ENCODE data around the gene ULK4.
"Not testable (repeated sequence)": the region's sequence is repeated elsewhere in the genome, so short reads cannot be mapped to it uniquely, and the experiment has no call there.

The ULK4 gene

DNA sequence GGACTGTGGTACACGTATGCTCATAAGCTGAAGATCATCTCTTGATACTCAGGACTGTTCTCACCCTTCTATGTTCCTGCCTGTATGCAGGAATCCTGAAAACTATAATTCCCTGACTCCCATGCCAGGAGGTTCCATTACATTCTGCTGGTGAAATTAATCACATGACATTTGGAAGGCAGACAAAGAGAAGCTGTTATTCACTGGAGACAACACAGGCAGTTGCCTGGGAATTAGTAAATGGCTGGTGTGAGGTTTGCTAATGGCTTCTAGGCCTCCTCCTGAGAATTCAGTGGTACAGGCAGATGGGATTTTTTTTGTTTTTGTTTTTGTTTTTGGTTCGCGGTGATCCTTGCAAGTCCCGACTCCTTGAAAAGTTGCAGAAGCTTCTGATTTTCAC lies 671.2 kb downstream of the ULK4 start:
- no peaks in the 10 kb centered on the region for H3K4me1 ChIP-seq (ENCODE audit: insufficient read depth, poor library complexity, severe bottlenecking)
- no peak for DNase-seq (ENCODE audit: low spot score)
- H3K9me3 ChIP-seq (ENCODE audit: severe bottlenecking): no peaks in the 10 kb centered on the region
- ATAC-seq (ENCODE audit: low read depth): no peak
- H3K27ac ChIP-seq (ENCODE audit: poor library complexity, severe bottlenecking): no peak overlapping the region
- no peaks in the 10 kb centered on the region for H3K27me3 ChIP-seq (ENCODE audit: insufficient read depth, poor library complexity, severe bottlenecking)
- H3K36me3 ChIP-seq (ENCODE audit: low read depth): no peaks in the 10 kb centered on the region
- H3K4me3 ChIP-seq (ENCODE audit: severe bottlenecking): no peak overlapping the region
- TF ChIP-seq, protein P1, sequence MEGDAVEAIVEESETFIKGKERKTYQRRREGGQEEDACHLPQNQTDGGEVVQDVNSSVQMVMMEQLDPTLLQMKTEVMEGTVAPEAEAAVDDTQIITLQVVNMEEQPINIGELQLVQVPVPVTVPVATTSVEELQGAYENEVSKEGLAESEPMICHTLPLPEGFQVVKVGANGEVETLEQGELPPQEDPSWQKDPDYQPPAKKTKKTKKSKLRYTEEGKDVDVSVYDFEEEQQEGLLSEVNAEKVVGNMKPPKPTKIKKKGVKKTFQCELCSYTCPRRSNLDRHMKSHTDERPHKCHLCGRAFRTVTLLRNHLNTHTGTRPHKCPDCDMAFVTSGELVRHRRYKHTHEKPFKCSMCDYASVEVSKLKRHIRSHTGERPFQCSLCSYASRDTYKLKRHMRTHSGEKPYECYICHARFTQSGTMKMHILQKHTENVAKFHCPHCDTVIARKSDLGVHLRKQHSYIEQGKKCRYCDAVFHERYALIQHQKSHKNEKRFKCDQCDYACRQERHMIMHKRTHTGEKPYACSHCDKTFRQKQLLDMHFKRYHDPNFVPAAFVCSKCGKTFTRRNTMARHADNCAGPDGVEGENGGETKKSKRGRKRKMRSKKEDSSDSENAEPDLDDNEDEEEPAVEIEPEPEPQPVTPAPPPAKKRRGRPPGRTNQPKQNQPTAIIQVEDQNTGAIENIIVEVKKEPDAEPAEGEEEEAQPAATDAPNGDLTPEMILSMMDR (IDR thresholded peaks at IDR 0.05; ENCODE audit: poor library complexity, severe bottlenecking): no peak

- H3K4me3 ChIP-seq (ENCODE audit: severe bottlenecking): no peak overlapping the region
- TF ChIP-seq, protein P1 (IDR thresholded peaks at IDR 0.05; ENCODE audit: poor library complexity, severe bottlenecking): no peak
- H3K9me3 ChIP-seq (ENCODE audit: severe bottlenecking): no peaks in the 10 kb centered on the region
- no peaks in the 10 kb centered on the region for H3K27me3 ChIP-seq (ENCODE audit: insufficient read depth, poor library complexity, severe bottlenecking)
- no peak overlapping the region for H3K27ac ChIP-seq (ENCODE audit: poor library complexity, severe bottlenecking)
- no peaks in the 10 kb centered on the region for H3K4me1 ChIP-seq (ENCODE audit: insufficient read depth, poor library complexity, severe bottlenecking)
- DNase-seq (ENCODE audit: low spot score) (no peak), ATAC-seq (ENCODE audit: low read depth) (no peak)
- no peaks in the 10 kb centered on the region for H3K36me3 ChIP-seq (ENCODE audit: low read depth)
These were observed 671.6 kb downstream of the ULK4 start for GRCh38 chr3:41290306-41290705.

DNA sequence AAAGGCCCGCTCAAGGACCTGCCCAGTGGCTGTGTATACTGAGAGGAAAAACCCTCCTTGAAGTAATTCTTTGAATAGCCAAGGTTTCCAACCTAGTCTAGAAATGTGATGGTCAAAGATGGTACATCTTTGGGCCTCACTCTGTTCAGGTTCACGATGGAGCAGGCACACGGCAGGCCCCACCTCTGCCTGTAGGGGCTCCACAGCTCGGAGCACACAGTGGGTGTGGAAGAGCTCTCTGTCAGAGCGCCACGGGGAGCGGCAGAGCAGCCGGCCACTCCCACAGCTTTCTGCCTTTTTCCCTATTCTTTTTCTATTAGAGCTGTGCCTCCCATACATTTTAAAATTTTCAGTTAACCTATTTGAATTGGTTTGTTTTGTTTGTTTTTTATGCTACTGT lies 673.1 kb downstream of the ULK4 start:
- H3K4me3 ChIP-seq (ENCODE audit: severe bottlenecking): no peak overlapping the region
- TF ChIP-seq, protein P1 (IDR thresholded peaks at IDR 0.05; ENCODE audit: poor library complexity, severe bottlenecking): no peak
- H3K36me3 ChIP-seq (ENCODE audit: low read depth): no peaks in the 10 kb centered on the region
- H3K27ac ChIP-seq (ENCODE audit: poor library complexity, severe bottlenecking): no peak overlapping the region
- ATAC-seq (ENCODE audit: low read depth): no peak
- H3K9me3 ChIP-seq (ENCODE audit: severe bottlenecking): no peaks in the 10 kb centered on the region
- no peaks in the 10 kb centered on the region for H3K4me1 ChIP-seq (ENCODE audit: insufficient read depth, poor library complexity, severe bottlenecking)
- no peaks in the 10 kb centered on the region for H3K27me3 ChIP-seq (ENCODE audit: insufficient read depth, poor library complexity, severe bottlenecking)
- no peak for DNase-seq (ENCODE audit: low spot score)

- ATAC-seq (ENCODE audit: low read depth) (no peak), DNase-seq (ENCODE audit: low spot score) (no peak)
- Histone ChIP-seq H3K27ac (ENCODE audit: poor library complexity, severe bottlenecking) (no peak overlapping the region), H3K9me3 (ENCODE audit: severe bottlenecking) (no peaks in the 10 kb centered on the region), H3K4me1 (ENCODE audit: insufficient read depth, poor library complexity, severe bottlenecking) (no peaks in the 10 kb centered on the region), H3K4me3 (ENCODE audit: severe bottlenecking) (no peak overlapping the region), H3K36me3 (ENCODE audit: low read depth) (no peaks in the 10 kb centered on the region), H3K27me3 (ENCODE audit: insufficient read depth, poor library complexity, severe bottlenecking) (no peaks in the 10 kb centered on the region)
- TF ChIP-seq, protein P1 (IDR thresholded peaks at IDR 0.05; ENCODE audit: poor library complexity, severe bottlenecking): no peak
These were observed 675.6 kb downstream of the ULK4 start for GRCh38 chr3:41286305-41286704.

- not testable (repeated sequence) for ATAC-seq (ENCODE audit: low read depth); H3K27ac ChIP-seq (ENCODE audit: poor library complexity, severe bottlenecking); DNase-seq (ENCODE audit: low spot score); H3K27me3 ChIP-seq (ENCODE audit: insufficient read depth, poor library complexity, severe bottlenecking); H3K36me3 ChIP-seq (ENCODE audit: low read depth); H3K4me3 ChIP-seq (ENCODE audit: severe bottlenecking); H3K4me1 ChIP-seq (ENCODE audit: insufficient read depth, poor library complexity, severe bottlenecking); H3K9me3 ChIP-seq (ENCODE audit: severe bottlenecking)
These were observed 677.0 kb downstream of the ULK4 start for GRCh38 chr3:41284934-41285333.
